Endothelial cell of umbilical vein (primary cell): ENCODE measurements around the gene ITGA8. TPM values are rescaled to one million over a fixed set of nuclear protein-coding genes. Genes with fewer than 3 reads are reported as not detected.
A peak's percentile ranks its signal among the peaks of the same experiment; 100 is the strongest.

Experiments used
- BruUV-seq: library from RNA; stranded (reverse); fragments of 400-500 nt; replicated peaks from 2 replicates; lab custom pipeline; 2021; lab: Mats Ljungman, UMichigan
- CTCF ChIA-PET: fragments of 300-600, 350-600 bp; sonication (Branson Sonifier 250); formaldehyde crosslinking; loops from one replicate; lab custom pipeline; 2021; ENCODE audit warnings: antibody characterized with exemption, inconsistent platforms; lab: Charles Lee
- POLR2A ChIA-PET: fragments of 300-600, 350-600 bp; sonication (Branson Sonifier 250); formaldehyde crosslinking; loops from one replicate; lab custom pipeline; 2021; ENCODE audit warnings: antibody characterized with exemption, inconsistent platforms; lab: Charles Lee
- DNase-seq: peaks from one replicate; pipeline ENCODE4 v3.0.0-alpha.2; 2011; ENCODE audit warnings: low read depth, low spot score
- FAIRE-seq: peaks from 2 replicates; lab custom pipeline; 2011; peaks lifted over from hg19 to GRCh38; lab: Jason Lieb, UNC
- H2AFZ ChIP-seq: 2 replicates; pipeline ENCODE4 v1.6.0; 2012; ENCODE audit warnings: low read depth, low read length, control low read depth, inconsistent platforms
- H3K27ac ChIP-seq: 2 replicates; pipeline ENCODE4 v1.5.1; 2011; ENCODE audit warnings: low read depth, mild to moderate bottlenecking, control low read depth, low read length, moderate library complexity; ENCODE audit not compliant: insufficient read depth
- H3K27me3 ChIP-seq, 2 experiments: 2 replicates each; pipeline versions ENCODE4 v1.6.0 to v1.6.1; 2011; ENCODE audit warnings: low read length in 2 of 2, mixed read lengths in 1 of 2; ENCODE audit not compliant: control insufficient read depth in 2 of 2, insufficient read depth in 2 of 2
- H3K36me3 ChIP-seq, 2 experiments: 2 replicates in 1 of 2; 3 replicates in 1 of 2; pipeline ENCODE4 v1.5.1; 2011; ENCODE audit warnings: low read length in 2 of 2, mild to moderate bottlenecking in 1 of 2, moderate library complexity in 1 of 2; ENCODE audit not compliant: control insufficient read depth in 2 of 2, insufficient read depth in 2 of 2; ENCODE audit errors: extremely low read depth in 1 of 2
- H3K4me1 ChIP-seq: 3 replicates; pipeline ENCODE4 v1.5.1; 2011; ENCODE audit warnings: mild to moderate bottlenecking, low read length; ENCODE audit not compliant: control insufficient read depth, insufficient read depth; ENCODE audit errors: extremely low read depth
- H3K4me2 ChIP-seq: 2 replicates; pipeline ENCODE4 v1.6.1; 2011; ENCODE audit warnings: low read length, control low read depth, mixed read lengths; ENCODE audit not compliant: insufficient read depth
- H3K4me3 ChIP-seq, 3 experiments: fragments of 200-600 bp in 1 of 3; sonication (generic), shearing (Covaris generic) in 1 of 3; replicated peaks in 1 of 3; 2 replicates each; pipeline ENCODE4 v1.5.1; 2011 to 2016; ENCODE audit warnings: control low read depth in 3 of 3, low read length in 3 of 3, mild to moderate bottlenecking in 2 of 3, inconsistent platforms in 1 of 3, low read depth in 1 of 3, moderate library complexity in 1 of 3; ENCODE audit not compliant: insufficient read depth in 1 of 3
- H3K79me2 ChIP-seq: 2 replicates; pipeline ENCODE4 v1.6.0; 2012; ENCODE audit warnings: low read length, inconsistent platforms; ENCODE audit not compliant: control insufficient read depth, insufficient read depth
- H3K9ac ChIP-seq: replicated peaks from 2 replicates; pipeline ENCODE3; 2011; ENCODE audit warnings: low read length, control low read depth; ENCODE audit not compliant: insufficient read depth; ENCODE audit errors: extremely low read depth
- H3K9me1 ChIP-seq: replicated peaks from 3 replicates; pipeline ENCODE4 v1.6.0; 2011; ENCODE audit warnings: mild to moderate bottlenecking, low read length; ENCODE audit not compliant: control insufficient read depth, insufficient read depth; ENCODE audit errors: extremely low read depth
- H3K9me3 ChIP-seq: replicated peaks from 2 replicates; pipeline ENCODE4 v1.5.1; 2012; ENCODE audit warnings: low read length, inconsistent platforms; ENCODE audit not compliant: control insufficient read depth, insufficient read depth
- H4K20me1 ChIP-seq: replicated peaks from 2 replicates; pipeline ENCODE3; 2011; ENCODE audit warnings: mild to moderate bottlenecking, low read length; ENCODE audit not compliant: control insufficient read depth, insufficient read depth; ENCODE audit errors: extremely low read depth
- CTCF ChIP-seq, 2 donors: IDR thresholded peaks; 1 replicate in 1 of 2; 2 replicates in 1 of 2; pipeline ENCODE4 v1.5.1; 2011; ENCODE audit warnings: low read length in 2 of 2, mild to moderate bottlenecking in 2 of 2, moderate library complexity in 2 of 2, control low read depth in 1 of 2, inconsistent platforms in 1 of 2, low read depth in 1 of 2; ENCODE audit not compliant: insufficient read depth in 1 of 2; ENCODE audit errors: extremely low read depth in 1 of 2
- EZH2 ChIP-seq: IDR thresholded peaks from 2 replicates; pipeline ENCODE4 v1.6.1; 2012; ENCODE audit warnings: borderline replicate concordance, low read depth, mild to moderate bottlenecking, moderate library complexity, low read length, inconsistent platforms; ENCODE audit not compliant: severe bottlenecking
- FOS ChIP-seq: IDR thresholded peaks from 2 replicates; pipeline ENCODE4 v1.6.1; 2011; ENCODE audit warnings: mild to moderate bottlenecking, low read length, moderate library complexity, borderline replicate concordance; ENCODE audit not compliant: insufficient read depth
- GATA2 ChIP-seq: IDR thresholded peaks from 2 replicates; pipeline ENCODE4 v1.7.0; 2011; ENCODE audit warnings: low read depth, mild to moderate bottlenecking, moderate library complexity, mixed read lengths, low read length; ENCODE audit not compliant: insufficient read length, insufficient read depth
- JUN ChIP-seq: IDR thresholded peaks from 2 replicates; pipeline ENCODE4 v1.6.1; 2011; ENCODE audit warnings: borderline replicate concordance, low read depth; ENCODE audit not compliant: insufficient read length, insufficient read depth
- MAX ChIP-seq: IDR thresholded peaks from 2 replicates; pipeline ENCODE4 v1.6.1; 2011; ENCODE audit not compliant: insufficient read depth, insufficient read length
- MYC ChIP-seq: IDR thresholded peaks from one replicate; pipeline ENCODE4 v1.6.1; 2011; ENCODE audit warnings: mild to moderate bottlenecking, low read depth, low read length
- POLR2A ChIP-seq: IDR thresholded peaks from 2 replicates; pipeline ENCODE4 v1.6.1; 2012; ENCODE audit warnings: low read depth, mild to moderate bottlenecking, control low read depth, low read length
- POLR2AphosphoS5 ChIP-seq: IDR thresholded peaks from 2 replicates; pipeline ENCODE4 v1.6.1; 2012; ENCODE audit warnings: low read depth, mild to moderate bottlenecking, control low read depth, low read length, moderate library complexity; ENCODE audit not compliant: insufficient read depth
- dilution Hi-C: fragments of 300-500 bp; cut with MboI; formaldehyde crosslinking; loops from one replicate; pipeline ENCODE4 v1.15.0; 2019; ENCODE audit warnings: low sequenced_read_pairs; ENCODE audit not compliant: extremely low pct_ligation_motif_present
- intact Hi-C: fragments of 100-400 bp; cut with micrococcal nuclease; formaldehyde crosslinking; loops from one replicate; pipeline ENCODE4 v1.10.0; 2022
- polyA plus RNA-seq, 4 experiments: library from polyadenylated mRNA; depleted of rRNA in 3 of 4; stranded (reverse) in 3 of 4; unstranded in 1 of 4; fragments of >200 nt; gene quantifications; 2 replicates each; pipeline versions ENCODE4 v1.2.1 to v1.2.3, GENCODE V29; 2011 to 2012; ENCODE audit warnings: missing spikeins in 1 of 4
- total RNA-seq: library from RNA; stranded (reverse); gene quantifications from 2 replicates; pipeline ENCODE4 v1.2.3, GENCODE V29; 2021

Gene ITGA8
- total and polyA plus RNA-seq, 2 donors (not counting 3 experiments of a cell fraction or from before 2014, with no cell fraction given), result 0.04 to 0.40 TPM

- dilution Hi-C loops, result no loop called here
These were observed 14.4 kb downstream of the ITGA8 start for GRCh38 chr10:15705298-15705697.

More at GRCh38 chr10:15705298-15705697, 14.4 kb downstream of the ITGA8 start:
- intact Hi-C loops, result no loop called here
- ChIA-PET POLR2A (no interaction called here), CTCF (interaction anchor here (1.5 kb wide), 1 partner anchor 10 kb away, joined by 3 read pairs; no protein-coding TSS in a partner anchor)
- TF ChIP-seq POLR2AphosphoS5 (no peak), JUN (no peak), EZH2 (no peak), GATA2 (no peak), POLR2A (no peak), FOS (no peak), CTCF (IDR thresholded peaks at IDR 0.05; ENCODE audit: extremely low read depth in 1 of 2, insufficient read depth in 1 of 2, low read depth in 1 of 2, low read length in 2 of 2) (no peak), MAX (no peak), MYC (no peak)
- Histone ChIP-seq H2AFZ (no peak overlapping the region), H3K9me1 (no peaks in the 10 kb centered on the region), H3K9me3 (no peaks in the 10 kb centered on the region), H3K27ac (no peak overlapping the region), H4K20me1 (no peaks in the 10 kb centered on the region), H3K79me2 (no peaks in the 10 kb centered on the region), H3K4me3 (no peak overlapping the region), H3K36me3 (no peaks in the 10 kb centered on the region), H3K9ac (no peak overlapping the region), H3K4me2 (peak overlapping the region; percentile 16), H3K27me3 (no peaks in the 10 kb centered on the region), H3K4me1 (peaks cover 30% of the 10 kb centered on the region)
- BruUV-seq, result no TSS peak
- FAIRE-seq, result no peak
- DNase-seq, result peak; percentile 6
